UCSD-AML1 (cell line): ENCODE data around the gene ICOS.

Source experiments
- DNase-seq: peaks from one replicate; lab custom pipeline; 2025; ENCODE audit not compliant: unreplicated experiment; lab: John Stamatoyannopoulos, UW

Gene ICOS

GRCh38 chr2:203936535-203936934 lies at the start of gene ICOS:
TSS of gene ICOS (plus strand) at chr2:203936763. CDS start at chr2:203936815, 52 bp downstream.
- no peak for DNase-seq

GRCh38 chr2:203887677-203888076 lies 48.9 kb upstream of the ICOS start:
- DNase-seq, result no peak

DNA sequence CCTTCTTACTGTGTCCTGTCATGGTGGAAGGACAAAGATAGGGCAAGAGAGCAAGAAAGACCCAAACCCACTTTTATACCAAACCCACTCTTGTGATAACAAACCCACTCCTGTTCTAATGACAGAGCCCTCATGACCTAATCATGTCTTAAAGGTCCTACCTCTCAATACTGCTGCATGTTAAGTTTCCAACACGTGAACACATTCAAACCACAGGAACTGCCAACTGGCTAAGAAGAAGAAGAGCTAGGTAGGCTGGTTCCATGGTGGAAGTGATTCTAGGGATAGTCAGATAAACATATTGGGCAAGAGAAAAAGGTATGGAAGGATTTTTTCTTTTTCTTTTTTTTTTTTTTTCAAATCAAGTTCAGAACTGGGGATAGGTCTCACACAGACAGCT lies 47.0 kb upstream of the ICOS start:
- no peak for DNase-seq

DNA sequence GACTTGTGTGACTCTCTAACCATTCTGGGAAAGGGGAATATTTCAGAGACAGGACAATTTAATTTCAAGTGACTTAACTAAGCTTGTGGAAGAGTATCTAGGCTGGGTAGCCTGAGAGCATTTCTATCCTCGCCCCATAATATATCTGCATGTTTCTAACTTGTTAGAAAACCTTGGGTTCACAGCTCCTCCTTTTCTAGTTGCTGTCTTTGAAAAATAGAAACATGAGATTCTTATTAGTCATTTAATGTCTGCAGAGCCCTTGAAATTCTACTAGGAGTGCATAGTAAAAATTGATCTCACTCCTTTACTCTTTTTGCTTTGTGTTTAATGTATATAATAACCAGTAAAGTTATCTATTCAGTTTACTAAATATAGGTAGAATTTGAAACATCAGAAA lies 46.6 kb upstream of the ICOS start:
- DNase-seq, result no peak

DNA sequence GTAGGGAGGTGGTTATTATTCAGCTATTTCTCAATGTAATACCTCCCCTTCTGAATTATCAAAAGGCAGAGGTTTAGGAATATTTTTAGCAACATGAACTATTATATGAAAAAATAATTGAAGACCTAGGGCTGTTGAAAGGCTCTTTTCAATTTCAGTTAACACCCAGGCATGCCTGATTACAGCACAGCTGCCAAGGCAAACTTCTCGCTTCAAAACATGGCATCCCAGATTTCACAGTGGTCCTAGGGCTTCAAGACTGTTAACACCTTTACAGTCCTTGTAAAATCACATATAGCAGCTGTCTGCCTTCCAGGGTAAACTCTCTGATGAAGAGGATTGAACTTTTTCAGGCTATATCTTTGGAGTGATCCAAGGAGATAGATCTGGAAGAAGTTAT lies 45.8 kb upstream of the ICOS start:
- DNase-seq, result no peak

GRCh38 chr2:203891474-203891873 lies 45.1 kb upstream of the ICOS start:
- DNase-seq, result no peak

- DNase-seq, result no peak
Measured at GRCh38 chr2:203892207-203892606, 44.4 kb upstream of the ICOS start.

- DNase-seq, result no peak
Measured at GRCh38 chr2:203893401-203893800, 43.2 kb upstream of the ICOS start.

DNA sequence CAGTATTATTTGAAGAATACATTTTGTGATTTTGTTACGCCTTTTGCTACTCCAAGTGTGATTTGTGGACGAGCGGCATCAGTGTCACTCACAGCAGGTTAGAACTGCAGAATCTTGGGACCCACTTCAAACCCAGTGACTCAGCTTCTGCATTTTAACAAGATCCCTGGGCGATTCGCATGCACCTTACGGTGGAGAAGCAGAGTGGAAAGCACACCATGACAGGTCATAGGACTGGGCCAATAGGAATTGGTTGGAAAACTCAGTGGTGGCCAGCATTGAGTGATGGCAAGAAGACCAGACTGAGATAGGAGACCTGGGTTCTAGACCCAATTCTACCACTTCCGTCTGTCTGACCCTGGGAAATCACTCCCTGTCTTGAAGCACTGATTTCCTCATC lies 42.7 kb upstream of the ICOS start:
- no peak for DNase-seq

- no peak for DNase-seq
Measured at GRCh38 chr2:203894262-203894661, 42.3 kb upstream of the ICOS start.

GRCh38 chr2:203897544-203897943 lies 39.0 kb upstream of the ICOS start:
- DNase-seq, result no peak

DNA sequence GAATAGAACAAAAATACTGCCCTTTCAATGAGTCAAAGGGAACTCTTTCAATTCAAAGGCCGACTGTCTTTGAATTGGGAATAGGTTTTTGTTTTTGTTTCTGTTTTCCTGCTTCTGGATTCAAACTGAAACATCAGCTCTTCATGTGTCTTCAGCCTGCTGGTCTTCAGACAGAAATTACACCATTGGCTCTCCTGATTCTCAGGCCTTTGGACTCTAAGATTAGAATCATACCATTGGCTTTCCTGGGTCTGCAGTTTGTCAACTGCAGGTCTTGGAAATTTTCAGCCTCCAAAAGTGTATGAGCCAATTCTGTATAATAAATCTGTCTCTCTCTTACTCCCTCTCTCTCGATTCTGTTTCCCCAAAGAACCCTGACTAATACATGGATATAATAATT lies 37.9 kb upstream of the ICOS start:
- DNase-seq, result no peak

DNA sequence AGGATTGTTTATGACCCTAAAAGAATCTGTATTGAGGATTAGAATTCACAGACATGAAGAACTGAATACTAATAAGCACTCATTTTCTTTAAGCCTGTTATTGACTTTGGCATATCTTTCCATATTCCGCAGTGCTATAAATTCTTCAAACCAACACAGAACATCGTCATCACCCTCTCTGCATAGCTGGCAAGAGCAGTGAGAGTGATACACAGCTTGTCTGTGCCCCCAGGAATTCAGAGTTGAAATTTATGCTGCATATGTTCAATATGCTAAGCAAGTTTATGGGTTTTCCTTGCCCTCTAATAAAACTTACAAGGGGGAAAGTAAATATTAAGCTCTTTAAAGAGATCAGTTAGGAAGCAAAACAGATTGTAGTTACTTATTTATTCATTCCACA lies 36.3 kb upstream of the ICOS start:
- DNase-seq, result no peak

DNA sequence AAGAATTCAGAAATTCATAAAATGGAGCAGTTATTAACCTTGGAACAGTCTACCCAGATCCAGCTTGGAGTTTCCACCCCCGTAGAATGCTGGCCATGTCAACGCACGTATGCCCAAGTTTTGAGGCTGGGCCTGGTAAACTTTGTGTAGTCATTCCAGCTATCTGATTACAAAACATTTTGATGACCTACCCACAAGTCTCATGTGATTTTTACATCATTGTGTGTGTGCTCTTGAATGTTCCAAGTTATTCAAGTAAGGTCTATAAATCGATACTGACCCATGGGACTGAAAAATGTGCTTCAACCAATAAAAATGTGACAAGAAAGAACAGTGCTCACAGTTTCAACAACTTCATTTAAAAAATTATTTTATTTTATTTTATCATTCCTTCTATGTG lies 32.5 kb upstream of the ICOS start:
- DNase-seq, result no peak

DNA sequence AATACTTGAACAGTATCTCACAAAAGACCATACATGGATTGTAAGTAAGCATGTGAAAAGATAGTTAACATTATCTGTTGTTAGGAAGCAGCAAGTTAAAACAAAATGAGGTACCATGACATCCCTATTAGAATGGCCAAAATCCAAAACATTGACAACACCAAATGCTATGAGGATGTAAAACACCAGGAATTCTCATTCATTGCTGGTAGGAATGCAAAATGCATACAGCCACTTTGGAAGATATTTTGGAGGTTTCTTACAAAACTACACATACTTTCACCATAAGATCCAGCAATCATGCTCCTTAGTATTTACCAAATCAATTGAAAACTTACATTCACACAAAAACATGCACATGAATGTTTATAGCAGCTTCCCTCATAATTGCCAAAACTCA lies 30.9 kb upstream of the ICOS start:
- DNase-seq, result no peak

DNA sequence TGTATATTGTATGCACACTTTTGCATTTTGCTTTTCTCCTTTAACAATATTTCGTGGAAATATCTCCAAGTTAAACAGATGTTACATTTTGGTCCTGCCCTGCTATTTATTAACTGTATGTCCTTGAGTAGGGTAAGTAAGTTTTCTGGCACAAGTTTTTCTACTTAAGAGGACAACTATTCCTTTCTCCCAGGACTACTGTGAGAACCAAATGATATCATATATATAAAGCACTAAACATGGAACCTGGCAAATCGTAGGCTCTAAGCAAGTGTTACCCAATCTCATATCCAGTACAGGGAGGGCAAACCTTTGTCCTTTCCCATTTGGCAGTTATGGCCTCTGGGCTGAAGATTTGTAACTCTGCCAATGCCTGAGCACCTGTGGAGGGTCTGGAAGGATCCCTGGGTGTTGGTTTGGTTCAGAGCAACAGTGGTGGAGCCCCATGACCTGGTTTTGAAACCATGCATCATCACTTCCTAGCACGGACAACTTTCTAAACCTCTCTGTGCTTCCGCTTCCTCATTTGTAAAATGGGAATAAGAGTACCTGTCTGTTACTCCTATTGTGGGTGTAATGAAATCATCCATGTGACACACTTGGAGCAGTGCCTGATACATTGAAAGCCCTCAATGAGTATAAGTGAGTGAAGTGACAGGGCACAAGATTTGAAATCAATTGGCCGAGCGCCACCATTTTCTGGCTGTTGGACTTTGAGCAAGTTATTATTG lies 28.3 kb upstream of the ICOS start:
- no peak for DNase-seq

DNA sequence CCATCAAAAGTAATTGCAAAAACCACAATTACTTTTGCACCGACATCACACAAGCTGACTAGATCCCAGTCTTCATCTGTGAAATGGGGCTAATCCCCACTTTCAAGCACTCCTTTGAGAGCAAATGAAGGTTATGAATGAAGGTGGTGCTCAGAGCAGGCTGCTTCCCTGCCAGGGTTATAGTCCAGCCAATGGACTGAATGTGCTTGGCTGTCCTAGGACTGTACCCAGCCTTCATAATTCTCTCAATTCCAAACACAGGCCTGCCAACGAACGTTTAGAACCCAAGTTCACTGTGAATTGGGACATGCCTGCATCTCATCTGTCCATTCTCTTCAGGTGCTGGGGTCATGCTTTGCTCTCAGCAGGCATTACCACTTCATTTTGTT lies 27.8 kb upstream of the ICOS start:
- no peak for DNase-seq

- DNase-seq, result no peak
Measured at GRCh38 chr2:203909261-203909967, 27.1 kb upstream of the ICOS start.

- no peak for DNase-seq
Measured at GRCh38 chr2:203909974-203910373, 26.6 kb upstream of the ICOS start.

DNA sequence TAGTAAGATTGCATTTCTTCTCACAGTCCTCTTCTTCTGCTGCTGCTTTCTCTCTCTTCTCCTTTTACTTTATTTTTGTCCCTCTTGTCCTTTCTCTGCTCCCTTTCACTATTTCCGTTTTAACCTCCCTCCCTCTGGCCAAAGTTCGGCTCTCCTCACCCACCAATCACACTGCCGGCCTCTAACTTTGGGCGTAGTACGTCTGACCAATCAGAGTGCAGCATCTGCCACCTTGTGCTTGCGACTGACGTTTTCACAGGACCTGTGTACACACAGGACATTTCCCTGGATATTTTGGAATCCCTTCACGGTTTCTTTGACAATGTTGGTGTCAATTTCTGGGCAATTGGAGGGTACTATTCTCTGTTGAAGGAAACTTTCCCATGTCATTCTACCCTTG lies 22.6 kb upstream of the ICOS start:
- DNase-seq, result no peak

- DNase-seq, result no peak
Measured at GRCh38 chr2:203914546-203915182, 21.9 kb upstream of the ICOS start.

DNA sequence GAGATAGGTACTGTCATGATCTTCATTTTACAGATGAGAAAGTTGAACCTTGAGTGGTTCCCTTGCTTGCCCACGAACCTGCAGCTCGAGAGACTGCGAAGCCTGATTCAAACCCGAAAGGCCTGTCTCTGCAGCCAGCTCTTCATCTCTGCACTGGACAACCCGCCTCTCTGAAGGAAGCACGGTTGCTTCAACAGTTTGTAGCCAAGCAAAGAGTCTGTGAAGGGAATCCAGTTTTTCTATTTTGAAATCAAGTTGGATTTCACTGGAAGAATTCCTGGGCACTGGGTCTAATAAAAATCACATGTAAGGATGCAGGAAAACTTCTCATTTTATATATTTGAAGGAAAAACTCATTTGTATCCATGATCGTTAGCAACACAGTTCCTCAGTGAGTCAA lies 21.3 kb upstream of the ICOS start:
- no peak for DNase-seq
